HCT116 (cell line): ENCODE data around the gene RANGRF. TPM values are rescaled to one million over a fixed set of nuclear protein-coding genes. Genes with fewer than 3 reads are reported as not detected.

ENCODE experiments used
- ATAC-seq: fragments of 200-7000 bp; cut with Tn5 transposase; 2 replicates; pipeline ENCODE4 v1.9.1; 2020; ENCODE audit warnings: mild to moderate bottlenecking, moderate library complexity
- BruUV-seq: library from RNA; stranded (reverse); fragments of 400-500 nt; replicated peaks from 2 replicates; lab custom pipeline; 2021; lab: Mats Ljungman, UMichigan
- CTCF ChIA-PET: fragments of 300-600 bp; sonication (Branson Sonifier 250); formaldehyde crosslinking; loops from one replicate; lab custom pipeline; 2021; ENCODE audit warnings: antibody characterized with exemption; lab: Charles Lee
- POLR2A ChIA-PET: fragments of 300-600, 350-600 bp; sonication (Branson Sonifier 250); formaldehyde crosslinking; loops from one replicate; lab custom pipeline; 2021; ENCODE audit warnings: antibody characterized with exemption; lab: Charles Lee
- RAD21 ChIA-PET, 2 experiments: fragments of 300-600 bp; sonication (Branson Sonifier 250); formaldehyde crosslinking; loops; one replicate each; lab custom pipeline; 2023; ENCODE audit warnings: low total read pairs in 2 of 2; ENCODE audit not compliant: uncharacterized antibody in 2 of 2, unreplicated experiment in 2 of 2, low non-redundant PET in 1 of 2; lab: Charles Lee
- DNase-seq: peaks from one replicate; pipeline ENCODE4 v3.0.0-alpha.2; 2010; ENCODE audit warnings: low read depth, low spot score
- H2AFZ ChIP-seq: fragments of 200-600 bp; shearing (Covaris generic), sonication (generic); 2 replicates; pipeline ENCODE4 v1.6.1; 2017; ENCODE audit warnings: low read depth, mixed run types, mixed read lengths, antibody characterized with exemption, low read length; ENCODE audit not compliant: poor library complexity, severe bottlenecking
- H3K27ac ChIP-seq: 2 replicates; pipeline ENCODE4 v1.5.1; 2012; ENCODE audit warnings: low read depth, low read length
- H3K27me3 ChIP-seq: fragments of 200-600 bp; sonication (generic); 2 replicates; pipeline ENCODE4 v1.6.1; 2016; ENCODE audit warnings: mixed run types, low read length, mixed read lengths; ENCODE audit not compliant: insufficient read depth
- H3K36me3 ChIP-seq, 2 experiments: fragments of 200-500 bp in 1 of 2; fragments of 200-600 bp in 1 of 2; sonication (Bioruptor generic) in 1 of 2; sonication (generic) in 1 of 2; 2 replicates each; pipeline versions ENCODE4 v1.5.1 to v1.6.1; 2014 to 2016; ENCODE audit warnings: low read length in 2 of 2, inconsistent platforms in 1 of 2, mixed read lengths in 1 of 2, mixed run types in 1 of 2; ENCODE audit not compliant: insufficient read depth in 2 of 2, control insufficient read depth in 1 of 2
- H3K4me1 ChIP-seq, 2 experiments: fragments of 200-600 bp in 1 of 2; sonication (generic) in 1 of 2; 2 replicates each; pipeline versions ENCODE4 v1.5.1 to v1.6.1; 2012 to 2017; ENCODE audit warnings: low read length in 2 of 2, inconsistent platforms in 1 of 2, mild to moderate bottlenecking in 1 of 2, mixed read lengths in 1 of 2, mixed run types in 1 of 2, moderate library complexity in 1 of 2; ENCODE audit not compliant: insufficient read depth in 2 of 2, control insufficient read depth in 1 of 2
- H3K4me2 ChIP-seq: fragments of 200-600 bp; sonication (generic); 2 replicates; pipeline ENCODE4 v1.6.1; 2017; ENCODE audit warnings: mixed run types, low read length, mixed read lengths
- H3K4me3 ChIP-seq, 2 experiments: fragments of 200-600 bp in 1 of 2; sonication (generic) in 1 of 2; replicated peaks in 1 of 2; 2 replicates each; pipeline ENCODE4 v1.5.1; 2011 to 2016; ENCODE audit warnings: low read length in 2 of 2, control low read depth in 1 of 2, low read depth in 1 of 2, mild to moderate bottlenecking in 1 of 2, mixed read lengths in 1 of 2, mixed run types in 1 of 2
- H3K79me2 ChIP-seq: fragments of 200-600 bp; sonication (generic); 2 replicates; pipeline ENCODE4 v1.6.1; 2017; ENCODE audit warnings: mild to moderate bottlenecking, mixed run types, low read length, moderate library complexity, mixed read lengths; ENCODE audit not compliant: insufficient read depth
- H3K9ac ChIP-seq: fragments of 200-600 bp; sonication (generic); 2 replicates; pipeline ENCODE4 v1.6.1; 2016; ENCODE audit warnings: low read length, mixed read lengths
- H3K9me2 ChIP-seq: fragments of 200-600 bp; sonication (generic), shearing (Covaris generic); 2 replicates; pipeline ENCODE4 v1.6.1; 2017; ENCODE audit warnings: mixed run types, mild to moderate bottlenecking, moderate library complexity; ENCODE audit not compliant: insufficient read depth
- H3K9me3 ChIP-seq, 2 experiments: fragments of 200-500 bp in 1 of 2; fragments of 200-600 bp in 1 of 2; sonication (Bioruptor generic) in 1 of 2; sonication (generic) in 1 of 2; 2 replicates each; pipeline ENCODE4 v1.6.1; 2014 to 2017; ENCODE audit warnings: low read length in 2 of 2, mixed read lengths in 2 of 2, inconsistent platforms in 1 of 2, low read depth in 1 of 2, mild to moderate bottlenecking in 1 of 2, mixed run types in 1 of 2, moderate library complexity in 1 of 2; ENCODE audit not compliant: control insufficient read depth in 1 of 2, insufficient read depth in 1 of 2
- H4K20me1 ChIP-seq: fragments of 200-600 bp; sonication (generic), shearing (Covaris generic); 2 replicates; pipeline ENCODE4 v1.6.1; 2017; ENCODE audit warnings: mixed run types, mild to moderate bottlenecking, moderate library complexity; ENCODE audit not compliant: insufficient read depth
- ATF3 ChIP-seq: IDR thresholded peaks from 2 replicates; pipeline ENCODE4 v1.6.1; 2012
- CBX3 ChIP-seq: IDR thresholded peaks from 2 replicates; pipeline ENCODE4 v1.6.1; 2012; ENCODE audit warnings: low read depth
- EGR1 ChIP-seq: IDR thresholded peaks from 2 replicates; pipeline ENCODE4 v1.6.1; 2012; ENCODE audit warnings: low read depth
- ELF1 ChIP-seq: IDR thresholded peaks from 2 replicates; pipeline ENCODE4 v1.6.1; 2012; ENCODE audit warnings: low read depth, borderline replicate concordance
- EZH2phosphoT487 ChIP-seq: fragments of 200-600 bp; IDR thresholded peaks from 2 replicates; pipeline ENCODE4 v1.6.1; 2018; ENCODE audit warnings: antibody characterized with exemption, borderline replicate concordance
- REST ChIP-seq: IDR thresholded peaks from 2 replicates; pipeline ENCODE4 v1.6.1; 2012; ENCODE audit warnings: low read depth
- SRF ChIP-seq: IDR thresholded peaks from 2 replicates; pipeline ENCODE4 v1.6.1; 2012; ENCODE audit warnings: low read depth
- YY1 ChIP-seq: IDR thresholded peaks from 2 replicates; pipeline ENCODE4 v1.6.1; 2011; ENCODE audit warnings: low read length, low read depth, moderate library complexity, mild to moderate bottlenecking; ENCODE audit not compliant: insufficient replicate concordance; ENCODE audit errors: extremely low read depth
- ZBTB33 ChIP-seq: IDR thresholded peaks from 2 replicates; pipeline ENCODE4 v1.6.1; 2011; ENCODE audit warnings: mild to moderate bottlenecking, low read length, moderate library complexity; ENCODE audit not compliant: insufficient replicate concordance; ENCODE audit errors: extremely low read depth
- ZFX ChIP-seq: fragments of 450-650 bp; IDR thresholded peaks from 2 replicates; pipeline ENCODE4 v1.6.1; 2017
- intact Hi-C: fragments of 100-400 bp; cut with micrococcal nuclease; formaldehyde crosslinking; loops from 2 replicates; pipeline ENCODE4 v1.10.0; 2022
- total RNA-seq: library from RNA; stranded (reverse); gene quantifications from one replicate; pipeline ENCODE4 v1.2.1, GENCODE V29; 2021; ENCODE audit not compliant: unreplicated experiment

The RANGRF gene
- total RNA-seq, 1 experiment from 2014 or later: 33.2 TPM

GRCh38 chr17:8315764-8316217 is 27.3 kb downstream of the RANGRF start:
- no peak for TF ChIP-seq SRF
- TF ChIP-seq REST: no peak
- TF ChIP-seq ZFX: no peak
- TF ChIP-seq YY1: no peak
- no peak for TF ChIP-seq ELF1
- no peak for TF ChIP-seq CBX3
- TF ChIP-seq EGR1: no peak
- no peak for TF ChIP-seq ATF3
- TF ChIP-seq EZH2phosphoT487: no peak
- no peak for TF ChIP-seq ZBTB33
- Histone ChIP-seq H3K4me1 (no peaks in the 10 kb centered on the region), H3K9ac (no peak overlapping the region), H3K36me3 (no peaks in the 10 kb centered on the region), H3K9me2 (no peaks in the 10 kb centered on the region), H2AFZ (no peak overlapping the region), H3K79me2 (no peaks in the 10 kb centered on the region), H3K4me3 (no peak overlapping the region), H3K27ac (no peak overlapping the region), H3K9me3 (no peaks in the 10 kb centered on the region), H3K4me2 (no peak overlapping the region), H4K20me1 (no peaks in the 10 kb centered on the region), H3K27me3 (no peaks in the 10 kb centered on the region; the same call in 1 of the 2 replicates)
- ChIA-PET CTCF (no interaction called here), POLR2A (no interaction called here), RAD21 (no interaction called here)
- ATAC-seq (no peak), DNase-seq (no peak)
- BruUV-seq: no TSS peak
- intact Hi-C loops: no loop called here
